Muscle of back (tissue), 13 donors: Measurements from ENCODE around the gene COX18. TPM values are rescaled to one million over a fixed set of nuclear protein-coding genes. Genes with fewer than 3 reads are reported as not detected.

Experiments
- DNase-seq, 3 donors: peaks; one replicate each; pipeline versions ENCODE4 v3.0.0 to v3.0.0-alpha.2; 2013
- long read RNA-seq, 9 donors: transcript quantifications; one replicate each; lab custom pipeline, GENCODE V29; 2026
- polyA plus RNA-seq, 10 donors: library from polyadenylated mRNA; unstranded; fragments of 120-200 nt; gene quantifications; one replicate each; pipeline ENCODE4 v1.2.1, GENCODE V29; 2013; ENCODE audit not compliant: insufficient read length in 10 of 10

The COX18 gene, protein sequence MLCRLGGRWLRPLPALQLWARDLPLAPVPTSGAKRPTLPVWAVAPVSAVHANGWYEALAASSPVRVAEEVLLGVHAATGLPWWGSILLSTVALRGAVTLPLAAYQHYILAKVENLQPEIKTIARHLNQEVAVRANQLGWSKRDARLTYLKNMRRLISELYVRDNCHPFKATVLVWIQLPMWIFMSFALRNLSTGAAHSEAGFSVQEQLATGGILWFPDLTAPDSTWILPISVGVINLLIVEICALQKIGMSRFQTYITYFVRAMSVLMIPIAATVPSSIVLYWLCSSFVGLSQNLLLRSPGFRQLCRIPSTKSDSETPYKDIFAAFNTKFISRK
- polyA plus RNA-seq: 10 to 100 TPM in 9 of 10 donors, 1 to 10 TPM in 1; 8.9 to 14.0 (median 11.5) TPM
- long read RNA-seq, donor 1, full-length matches to known transcripts: 2 of 2 reads
- long read RNA-seq, donor 1, partial matches to known transcripts: 0 of 2 reads
- long read RNA-seq, donor 1, other reads (novel, unspliced or antisense): 0 of 2 reads
- long read RNA-seq, donor 2, full-length matches to known transcripts: 1 of 1 reads
- long read RNA-seq, donor 2, partial matches to known transcripts: 0 of 1 reads
- long read RNA-seq, donor 2, other reads (novel, unspliced or antisense): 0 of 1 reads
- long read RNA-seq, donor 3: 0 reads
- long read RNA-seq, donor 4, full-length matches to known transcripts: 3 of 3 reads
- long read RNA-seq, donor 4, partial matches to known transcripts: 0 of 3 reads
- long read RNA-seq, donor 4, other reads (novel, unspliced or antisense): 0 of 3 reads
- long read RNA-seq, donor 5, partial matches to known transcripts: 0 of 2 reads
- long read RNA-seq, donor 5, other reads (novel, unspliced or antisense): 0 of 2 reads
- long read RNA-seq, donor 6, full-length matches to known transcripts: 3 of 3 reads
- long read RNA-seq, donor 6, partial matches to known transcripts: 0 of 3 reads
- long read RNA-seq, donor 6, other reads (novel, unspliced or antisense): 0 of 3 reads
- long read RNA-seq, donor 7: 0 reads
- long read RNA-seq, donor 8, full-length matches to known transcripts: 2 of 2 reads
- long read RNA-seq, donor 8, partial matches to known transcripts: 0 of 2 reads
- long read RNA-seq, donor 8, other reads (novel, unspliced or antisense): 0 of 2 reads
- long read RNA-seq, donor 9: 0 reads

DNA sequence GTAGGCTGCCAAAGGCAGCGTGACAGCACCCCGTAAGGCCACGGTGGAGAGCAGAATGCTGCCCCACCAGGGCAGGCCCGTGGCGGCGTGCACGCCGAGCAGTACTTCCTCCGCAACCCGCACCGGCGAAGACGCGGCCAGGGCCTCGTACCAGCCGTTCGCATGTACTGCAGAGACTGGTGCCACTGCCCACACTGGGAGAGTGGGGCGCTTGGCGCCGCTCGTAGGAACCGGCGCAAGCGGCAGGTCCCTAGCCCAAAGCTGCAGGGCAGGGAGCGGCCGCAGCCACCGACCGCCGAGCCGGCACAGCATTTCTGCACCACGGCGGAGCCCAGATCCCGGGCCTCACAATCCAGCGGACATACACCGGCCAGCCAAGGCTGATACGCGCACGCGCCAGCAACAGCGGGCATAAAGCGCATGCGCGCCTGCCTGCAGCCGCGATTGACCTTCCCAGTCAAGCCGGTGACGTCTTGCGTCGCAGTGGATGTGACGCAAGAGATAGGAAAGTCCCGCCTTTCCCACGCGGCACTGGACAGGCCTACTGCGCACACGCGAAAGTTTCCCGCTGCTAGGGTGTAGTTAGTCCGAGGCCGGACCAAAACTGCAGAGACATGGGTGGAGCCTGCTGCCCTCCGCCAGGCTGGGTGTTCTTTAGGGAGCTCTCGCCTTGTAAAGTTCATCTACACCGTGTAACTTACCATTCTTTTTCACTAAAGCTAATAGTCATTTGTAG is at the start of gene COX18:
COX18 (minus strand) TSS at position 379 of the 736 bp plus-strand sequence; CDS start at position 312, 67 bp downstream.
- peak; percentile 99 for DNase-seq

DNA sequence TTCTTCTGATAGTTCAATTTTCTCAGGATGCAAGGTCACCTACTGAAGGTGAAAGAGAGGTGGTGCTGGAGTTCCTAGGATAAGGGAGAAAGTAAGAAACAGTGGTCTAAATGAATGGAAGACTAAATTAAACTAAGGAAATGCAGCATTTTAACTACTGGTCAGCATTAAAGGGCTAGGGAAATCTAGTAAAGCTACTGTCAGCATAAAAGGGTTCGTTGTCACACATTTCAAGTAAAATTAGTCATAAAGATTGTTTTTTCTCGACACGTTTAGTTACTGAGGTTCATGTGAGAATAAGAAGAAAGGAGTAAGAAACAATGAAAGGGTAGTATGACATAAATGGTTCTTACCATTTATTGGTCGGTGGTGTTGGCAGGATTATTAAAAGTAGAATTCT is 40.0 kb upstream of the COX18 start:
- DNase-seq: no peak

DNA sequence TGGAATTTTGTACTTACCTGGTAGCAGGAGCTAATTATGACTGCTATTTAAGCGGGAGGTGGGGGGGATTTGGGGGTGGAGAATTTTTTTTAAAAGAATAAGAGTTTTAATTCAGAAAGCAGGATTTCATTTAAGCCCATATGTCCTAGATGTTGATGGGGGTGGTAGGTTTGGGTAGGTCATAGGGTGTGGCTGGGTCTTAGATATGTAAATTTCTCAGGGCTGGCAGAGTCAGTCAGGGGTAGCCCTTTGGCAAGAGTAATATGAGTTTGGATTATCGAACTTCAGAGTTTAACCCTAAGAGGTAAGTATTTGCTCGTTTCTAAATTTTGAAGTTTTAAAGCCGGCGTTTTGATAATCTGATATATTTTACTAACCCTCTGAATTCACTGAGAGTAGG is 35.2 kb upstream of the COX18 start:
- no peak for DNase-seq

DNA sequence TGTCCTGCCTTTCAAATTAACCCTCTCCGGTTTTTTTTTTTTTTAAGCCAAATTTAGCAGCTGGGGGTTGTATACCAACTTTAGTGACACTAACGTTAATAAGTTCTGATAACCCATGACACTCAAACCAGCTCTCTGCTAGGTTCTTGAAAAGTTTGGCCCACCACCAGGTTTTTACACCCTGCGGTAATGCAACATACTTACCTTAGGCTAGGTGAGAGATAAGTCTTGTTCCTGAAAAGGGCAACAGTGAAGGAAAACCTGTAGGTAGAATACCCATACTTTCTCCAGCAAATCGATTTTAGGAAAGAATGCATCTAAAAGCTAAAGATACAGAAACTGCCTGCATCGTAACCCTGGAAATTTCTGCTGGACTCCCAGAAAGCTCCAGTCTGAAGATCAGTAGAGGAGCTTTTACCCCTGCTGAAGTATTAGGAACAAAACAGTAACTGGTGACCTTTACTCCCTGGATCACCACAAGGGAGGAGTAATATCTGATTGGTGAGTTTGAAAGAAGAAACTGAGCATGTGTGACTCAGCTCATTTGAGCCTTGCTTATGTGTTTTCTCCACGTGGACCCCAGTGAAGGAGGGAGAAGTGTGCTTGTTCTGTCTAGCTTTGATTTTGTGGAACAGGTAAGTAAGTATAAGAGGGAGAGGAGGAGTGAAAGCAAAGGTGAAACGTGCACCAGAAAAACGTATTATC is 34.4 kb upstream of the COX18 start:
- DNase-seq: no peak

DNA sequence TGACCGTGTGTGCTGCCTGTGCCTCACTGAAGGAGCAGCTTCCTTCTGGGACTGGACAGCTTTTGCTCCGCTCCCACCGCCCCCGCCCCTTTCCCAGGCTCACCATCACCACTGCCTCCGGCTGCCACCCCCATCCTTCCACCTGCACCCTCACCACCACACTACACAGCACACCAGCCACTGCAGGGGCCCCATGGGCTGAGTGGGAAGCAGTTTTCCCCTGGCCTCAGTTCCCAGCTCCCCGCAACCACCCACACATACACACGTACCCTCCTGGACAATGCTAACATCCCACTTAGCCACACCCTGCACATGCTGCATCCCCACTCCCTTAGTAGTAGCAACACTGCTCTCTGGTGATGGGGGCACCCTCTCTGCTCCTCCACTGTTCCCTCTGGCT is 29.6 kb upstream of the COX18 start:
- no peak for DNase-seq

DNA sequence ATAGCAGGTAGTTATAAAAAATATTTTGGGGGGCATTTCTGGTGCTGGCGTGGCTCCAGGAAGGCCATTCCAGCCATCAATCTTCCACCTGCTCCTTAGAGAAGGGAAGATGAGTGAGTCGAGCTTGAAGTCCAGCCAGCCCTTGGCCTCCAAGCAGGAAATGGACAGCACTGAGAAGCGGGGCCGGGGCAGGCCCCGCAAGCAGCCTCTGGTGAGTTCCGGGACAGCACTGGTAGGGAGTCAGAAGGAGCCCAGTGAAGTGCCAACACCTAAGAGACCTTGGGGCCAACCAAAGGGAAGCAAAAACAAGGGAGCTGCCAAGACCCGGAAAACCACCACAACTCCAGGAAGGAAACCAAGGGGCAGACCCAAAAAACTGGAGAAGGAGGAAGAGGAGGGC is 29.2 kb upstream of the COX18 start:
- no peak for DNase-seq

GRCh38 chr4:73098016-73098415 is 28.5 kb upstream of the COX18 start:
- no peak for DNase-seq

GRCh38 chr4:73092868-73093267 is 23.4 kb upstream of the COX18 start:
- no peak for DNase-seq

DNA sequence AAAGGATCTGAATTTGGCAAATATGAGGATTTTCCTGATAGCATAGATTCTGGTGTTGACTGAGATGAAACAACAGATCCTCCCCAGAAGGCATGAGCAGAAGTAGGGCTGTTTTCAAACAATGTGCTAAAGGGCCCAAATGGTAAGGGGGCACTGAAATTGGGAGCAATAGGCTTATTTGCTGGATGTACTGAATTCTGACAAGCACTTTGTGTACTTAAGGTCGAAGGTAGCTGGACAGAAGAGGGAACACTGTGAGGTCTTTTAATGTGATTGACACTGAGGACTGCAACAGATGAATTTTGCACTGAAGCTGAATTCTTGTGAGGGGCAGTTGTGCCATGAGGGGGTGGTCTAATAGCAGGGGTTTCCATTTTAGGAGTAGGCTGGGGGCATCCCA is 21.2 kb upstream of the COX18 start:
- no peak for DNase-seq

DNA sequence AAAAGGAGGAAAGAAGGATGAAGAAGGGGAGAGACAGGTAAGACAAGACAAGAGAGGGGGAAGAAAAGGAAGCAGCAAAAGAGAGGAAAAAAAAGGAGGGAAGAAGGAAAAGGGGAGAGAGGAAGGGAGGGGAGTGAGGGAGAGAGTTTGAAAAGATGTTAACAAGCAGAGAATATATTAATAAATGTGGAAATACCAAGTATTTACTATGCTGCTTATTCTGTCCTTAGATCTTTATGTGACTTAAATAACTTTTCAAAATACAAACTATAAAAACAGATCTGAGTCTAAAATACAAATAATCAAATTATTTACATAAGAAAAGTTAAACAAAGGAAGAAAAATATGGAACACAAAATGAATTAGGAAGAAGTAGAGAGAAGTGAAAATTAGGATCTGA is 18.4 kb upstream of the COX18 start:
- no peak for DNase-seq

GRCh38 chr4:73086095-73086868 is 16.8 kb upstream of the COX18 start:
- no peak for DNase-seq

DNA sequence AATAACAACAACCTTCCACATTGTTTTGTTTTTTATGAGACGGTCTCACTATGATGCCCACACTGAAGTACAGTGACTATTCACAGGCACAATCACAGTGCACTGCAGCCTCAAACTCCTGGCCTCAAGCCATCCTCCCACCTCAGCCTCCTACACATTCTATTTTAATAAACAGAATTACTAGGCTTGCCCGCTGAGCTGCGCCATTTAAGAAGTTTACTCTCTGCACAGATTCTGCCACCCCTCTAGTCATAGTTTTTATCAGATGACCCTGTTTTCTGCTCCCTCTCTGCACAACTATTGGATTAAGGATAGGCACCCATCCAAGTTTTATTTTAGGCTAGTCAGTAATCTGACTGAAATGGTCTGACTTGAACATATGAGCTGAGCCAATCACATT is 11.3 kb upstream of the COX18 start:
- DNase-seq: no peak

GRCh38 chr4:73075832-73076231 is 6.3 kb upstream of the COX18 start:
- DNase-seq: no peak

GRCh38 chr4:73070074-73070390 is 516 bp upstream of the COX18 start:
- DNase-seq: no peak

DNA sequence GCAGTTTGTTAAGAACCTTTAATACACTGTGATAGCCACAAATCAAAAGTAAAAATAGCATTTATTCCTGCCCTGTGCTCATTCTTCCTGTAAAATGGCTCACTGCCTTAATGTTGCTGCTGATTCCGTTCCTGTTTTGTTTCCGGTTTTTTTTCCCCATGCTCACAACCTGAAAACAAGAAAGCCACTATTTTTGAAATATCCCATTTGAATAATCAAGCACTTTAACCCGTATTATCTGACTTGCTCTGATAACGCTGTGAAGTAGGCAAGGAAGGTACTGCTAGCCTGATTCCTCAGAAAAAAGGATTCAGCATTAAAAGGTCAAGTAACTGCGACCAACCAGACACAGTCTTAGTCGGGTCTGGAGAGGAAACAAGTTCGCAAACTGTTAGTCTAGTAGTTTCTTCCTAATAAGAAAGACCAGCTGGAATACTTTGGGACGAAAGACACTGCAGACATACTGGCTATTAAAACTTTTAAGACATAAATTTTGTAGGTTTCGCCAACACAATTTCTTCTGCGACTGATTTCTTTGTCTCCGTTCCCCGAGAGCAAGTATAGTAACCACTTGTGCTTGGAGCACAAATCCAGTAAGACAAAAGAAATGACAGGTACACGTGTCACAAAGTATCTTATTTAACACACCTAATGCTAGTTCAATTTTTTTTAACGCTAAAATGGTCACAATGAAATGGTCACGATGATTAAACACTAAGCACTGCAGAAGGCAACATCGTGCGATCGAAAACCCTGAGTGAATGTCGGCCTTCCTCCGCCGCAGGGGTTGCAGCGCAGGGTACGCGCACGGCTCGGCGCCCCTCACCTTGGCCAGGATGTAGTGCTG is 802 bp downstream of the COX18 start:
- peak; percentile 38 to 80 (median 54) for DNase-seq

DNA sequence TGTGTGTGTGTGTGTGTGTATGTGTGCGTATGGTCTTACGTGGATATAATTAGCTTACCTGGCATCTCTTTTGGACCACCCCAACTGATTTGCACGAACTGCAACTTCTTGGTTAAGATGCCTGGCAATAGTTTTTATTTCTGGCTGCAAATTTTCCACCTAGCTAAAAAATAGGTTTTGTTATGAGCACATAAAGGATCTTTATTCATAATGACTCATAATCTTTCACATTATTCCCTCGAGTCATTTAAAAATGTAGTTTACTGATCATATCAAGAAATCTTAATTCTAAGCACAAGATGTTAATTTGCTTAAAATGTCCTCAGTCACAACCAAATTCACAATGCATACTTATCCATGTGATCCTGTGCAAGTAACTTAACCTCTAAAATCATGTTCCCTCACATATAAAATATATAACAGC is 1.5 kb downstream of the COX18 start:
- DNase-seq: peak in 2 of 3 donors; percentile 7 to 19

GRCh38 chr4:73066928-73067327 is 2.6 kb downstream of the COX18 start:
- DNase-seq: no peak

- DNase-seq: no peak
Observed at GRCh38 chr4:73066445-73066844, 3.1 kb downstream of the COX18 start.

DNA sequence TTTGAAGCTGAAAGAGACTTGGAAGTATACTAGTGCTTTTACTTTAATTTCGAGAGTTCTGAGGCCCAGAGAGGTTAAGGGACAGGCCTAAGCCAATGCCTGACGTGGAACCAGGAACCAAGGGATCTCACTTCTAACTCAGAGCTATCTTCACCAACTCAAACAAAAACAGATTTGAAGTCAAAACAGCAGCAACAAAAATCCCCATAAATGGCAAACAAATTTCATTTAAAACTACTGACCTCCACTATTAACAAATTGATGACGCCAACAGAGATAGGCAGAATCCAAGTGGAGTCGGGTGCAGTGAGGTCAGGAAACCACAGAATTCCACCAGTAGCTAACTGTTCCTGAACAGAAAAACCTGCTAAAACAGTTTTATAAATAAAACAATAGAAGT is 5.0 kb downstream of the COX18 start:
- DNase-seq: no peak
